NCI-H774 (cell line): Measurements from ENCODE around the gene KCNE1.
A peak's percentile ranks its signal among the peaks of the same experiment; 100 is the strongest.
"Not testable (repeated sequence)": the region's sequence is repeated elsewhere in the genome, so short reads cannot be mapped to it uniquely, and the experiment has no call there.

Source experiments
- DNase-seq: peaks from one replicate; lab custom pipeline; 2025; lab: John Stamatoyannopoulos, UW

Gene KCNE1

DNA sequence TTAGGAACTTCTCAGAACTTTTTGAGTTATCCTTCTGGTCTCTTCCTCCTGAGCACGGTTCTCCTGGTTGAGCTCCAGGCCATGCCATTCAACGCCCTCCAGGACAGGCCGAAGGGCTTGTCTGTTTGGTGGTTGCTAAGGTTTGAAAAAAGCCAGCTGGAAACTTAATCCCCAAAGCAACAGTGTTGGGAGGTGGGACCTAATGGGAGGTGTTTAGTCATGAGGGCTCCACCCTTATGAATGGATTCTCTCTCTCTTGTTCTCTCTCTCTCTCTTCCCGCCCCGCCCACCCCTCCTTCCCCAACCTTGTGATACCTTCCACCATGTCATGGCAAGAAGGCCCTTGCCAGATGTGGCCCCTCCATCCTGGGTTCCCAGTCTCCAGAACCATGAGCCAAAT is 829 bp downstream of the KCNE1 start:
- no peak for DNase-seq

DNA sequence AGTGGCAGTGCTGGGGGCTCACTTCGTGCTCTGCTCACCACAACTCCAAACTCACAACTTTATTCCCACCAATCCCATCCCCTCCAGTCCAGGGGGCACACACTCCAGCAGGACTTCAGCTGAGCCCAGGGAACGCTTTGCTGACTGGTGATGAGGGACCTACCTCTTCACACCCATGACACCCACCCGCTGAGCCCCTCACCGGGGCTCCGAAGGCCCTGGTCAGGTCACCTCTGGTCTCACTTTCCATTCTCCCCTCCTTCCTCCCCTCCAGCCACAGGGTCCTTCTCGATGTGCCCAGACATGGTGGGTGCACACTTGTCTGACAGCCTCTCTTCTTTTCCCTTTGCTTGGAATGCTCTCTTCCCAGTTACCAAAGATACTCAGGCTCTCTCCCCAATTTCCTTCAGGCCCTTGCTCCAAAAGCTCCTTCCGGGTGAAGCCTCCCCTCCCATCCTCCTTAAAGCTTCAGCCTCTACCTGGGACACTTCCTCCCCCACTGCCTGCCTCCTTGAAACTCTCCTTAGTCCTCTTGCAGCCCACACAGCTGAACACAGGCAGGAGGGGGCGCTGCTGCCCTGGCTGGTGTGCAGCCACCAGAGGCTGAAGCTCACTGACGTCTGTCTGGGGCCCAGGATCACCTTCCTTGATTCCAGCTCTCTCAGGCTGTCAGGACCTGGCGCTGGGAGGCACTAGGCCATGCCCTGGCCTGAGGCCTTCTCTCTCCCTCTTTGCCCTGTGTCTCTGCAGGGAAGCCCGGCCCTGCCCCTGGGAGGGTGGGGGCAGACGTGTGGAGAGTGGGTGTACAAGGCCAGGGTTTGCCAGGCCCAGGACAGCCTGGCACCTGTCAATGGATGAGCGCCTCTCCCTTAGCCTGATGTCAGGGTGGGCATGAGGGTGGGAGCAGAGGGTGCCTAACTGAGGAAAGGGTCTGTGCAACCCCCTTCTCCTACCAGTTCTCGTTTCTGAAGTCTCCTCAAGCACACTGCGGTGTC is 1.6 kb downstream of the KCNE1 start:
- peak; percentile 16 for DNase-seq

GRCh38 chr21:34509151-34509550 is 2.9 kb downstream of the KCNE1 start:
- no peak for DNase-seq

DNA sequence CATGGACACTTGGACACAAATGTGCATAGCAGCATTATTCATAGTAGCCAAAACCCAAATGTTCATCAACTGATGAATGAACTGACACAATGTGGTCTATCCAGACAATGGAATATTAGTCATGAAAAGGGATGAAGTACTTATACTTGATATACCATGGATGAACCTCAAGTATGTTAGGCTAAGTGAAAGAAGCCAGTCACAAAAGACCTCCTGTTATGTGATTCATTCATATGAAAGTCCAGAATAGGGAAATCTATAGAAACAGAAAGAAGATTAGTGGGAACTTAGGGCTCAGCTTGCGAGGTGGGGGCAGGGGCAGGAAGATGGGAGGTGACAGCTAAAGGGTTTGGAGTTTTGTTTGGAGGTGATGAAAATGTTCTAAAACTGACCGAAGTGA is 7.4 kb downstream of the KCNE1 start:
- no peak for DNase-seq

GRCh38 chr21:34502480-34503106 is 9.4 kb downstream of the KCNE1 start:
- no peak for DNase-seq

GRCh38 chr21:34501716-34502115 is 10.3 kb downstream of the KCNE1 start:
- DNase-seq: no peak

- DNase-seq: no peak
These were observed 11.8 kb downstream of the KCNE1 start for GRCh38 chr21:34500191-34500590.

- DNase-seq: no peak
These were observed 12.9 kb downstream of the KCNE1 start for GRCh38 chr21:34499116-34499515.

GRCh38 chr21:34498623-34499022 is 13.4 kb downstream of the KCNE1 start:
- no peak for DNase-seq

DNA sequence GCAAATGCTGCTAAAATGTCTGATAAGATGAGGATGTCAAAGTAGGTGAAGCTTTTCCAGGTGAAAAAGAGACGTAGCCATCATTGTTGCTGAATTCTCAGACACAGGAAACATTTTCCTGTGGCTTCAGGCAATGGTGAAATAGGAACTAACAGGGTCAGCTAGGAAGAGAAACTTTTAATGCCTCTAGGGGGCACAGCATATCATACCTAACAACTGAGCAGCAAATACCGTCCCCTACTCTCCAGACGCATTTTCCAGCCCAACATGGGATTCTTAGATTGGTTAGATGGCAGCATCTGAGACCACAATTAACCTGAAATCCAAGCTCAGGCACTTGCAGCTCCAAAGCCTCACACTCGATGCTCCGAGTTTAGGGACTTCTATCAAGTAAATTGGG is 28.2 kb downstream of the KCNE1 start:
- not testable (repeated sequence) for DNase-seq

DNA sequence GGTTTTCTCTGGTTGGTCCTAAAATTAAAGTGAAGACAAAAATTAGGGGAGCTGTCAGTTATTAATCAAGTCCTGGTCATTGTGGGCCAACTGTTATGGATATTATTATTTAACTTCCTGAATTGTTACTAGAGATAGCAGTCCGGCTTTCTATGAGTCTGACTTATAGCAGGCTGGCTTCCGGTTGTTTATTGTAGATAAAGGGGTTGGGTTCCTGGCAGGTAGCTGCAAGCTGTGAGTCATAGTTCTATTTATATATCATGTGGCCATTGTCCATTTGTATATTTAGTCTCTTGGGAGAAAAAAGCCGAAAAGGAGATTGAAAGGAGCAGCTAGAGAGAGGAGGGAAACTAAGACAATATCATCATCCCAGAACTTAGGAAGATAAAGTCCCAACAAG is 28.6 kb downstream of the KCNE1 start:
- not testable (repeated sequence) for DNase-seq

- not testable (repeated sequence) for DNase-seq
These were observed 44.7 kb downstream of the KCNE1 start for GRCh38 chr21:34467333-34467732.

DNA sequence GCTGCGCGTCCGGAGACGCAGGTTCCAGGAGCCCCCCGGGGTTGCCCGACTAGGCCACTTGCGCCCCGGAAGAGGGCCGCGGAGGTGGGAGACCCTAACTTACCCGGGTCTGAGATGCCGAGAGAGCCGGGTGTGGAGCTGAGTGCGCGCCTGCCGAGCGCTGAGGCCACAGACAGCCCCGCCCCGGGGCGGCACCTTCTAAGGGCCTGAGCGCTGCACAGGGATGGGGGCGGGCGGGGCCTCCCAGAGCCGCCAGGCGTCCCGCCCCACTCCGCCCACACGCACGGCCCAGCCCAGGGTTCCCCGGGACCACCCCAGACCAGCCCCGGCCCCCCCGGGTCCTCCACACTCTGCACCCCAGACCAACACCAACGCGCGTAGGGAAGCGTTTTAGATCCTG is 52.6 kb downstream of the KCNE1 start:
- DNase-seq: not testable (repeated sequence)

GRCh38 chr21:34458266-34458665 is 53.7 kb downstream of the KCNE1 start:
- not testable (repeated sequence) for DNase-seq

DNA sequence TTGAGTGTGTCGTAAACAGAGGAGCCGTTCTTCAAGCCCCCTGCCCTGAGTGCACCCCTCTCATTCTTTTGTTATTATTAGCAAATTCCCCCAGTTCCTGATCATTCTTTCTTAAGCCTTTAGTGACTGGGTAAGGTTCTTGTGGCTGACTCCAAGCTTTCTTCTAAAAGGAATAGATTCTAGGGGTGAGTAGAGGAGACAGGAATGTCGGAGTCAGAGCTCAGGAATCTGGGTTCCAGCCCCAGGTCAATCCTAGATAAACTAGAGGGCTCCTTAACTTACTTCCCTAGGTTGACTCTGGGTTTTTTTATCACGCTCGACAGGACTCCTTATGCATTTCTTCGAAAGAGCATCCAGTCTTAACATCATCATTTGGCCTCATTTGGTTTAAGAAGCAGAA is 55.8 kb downstream of the KCNE1 start:
- DNase-seq: not testable (repeated sequence)

- DNase-seq: not testable (repeated sequence)
These were observed 56.4 kb downstream of the KCNE1 start for GRCh38 chr21:34455628-34456027.

GRCh38 chr21:34447018-34447417 is 65.0 kb downstream of the KCNE1 start:
- not testable (repeated sequence) for DNase-seq

DNA sequence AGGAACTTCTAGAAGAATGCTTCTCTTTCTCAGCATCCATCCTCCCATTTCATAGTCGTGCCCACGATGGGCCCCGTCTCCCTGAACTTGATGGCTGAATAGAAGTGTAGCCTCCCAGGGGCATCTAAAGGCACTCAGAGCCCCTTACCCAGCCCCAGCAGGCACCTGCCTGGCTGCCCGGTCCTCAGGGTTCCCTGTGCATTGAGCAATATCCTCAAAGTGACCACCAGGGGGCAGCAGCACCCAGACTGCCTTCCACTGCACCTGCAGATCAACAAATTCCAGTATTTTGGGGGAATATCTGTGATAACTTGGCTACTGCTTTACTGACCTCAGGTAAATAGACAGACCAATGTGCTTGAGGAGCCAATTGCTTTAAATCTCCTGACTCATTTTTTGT is 68.5 kb downstream of the KCNE1 start:
- not testable (repeated sequence) for DNase-seq

GRCh38 chr21:34429710-34430109 is 82.3 kb downstream of the KCNE1 start:
- not testable (repeated sequence) for DNase-seq

DNA sequence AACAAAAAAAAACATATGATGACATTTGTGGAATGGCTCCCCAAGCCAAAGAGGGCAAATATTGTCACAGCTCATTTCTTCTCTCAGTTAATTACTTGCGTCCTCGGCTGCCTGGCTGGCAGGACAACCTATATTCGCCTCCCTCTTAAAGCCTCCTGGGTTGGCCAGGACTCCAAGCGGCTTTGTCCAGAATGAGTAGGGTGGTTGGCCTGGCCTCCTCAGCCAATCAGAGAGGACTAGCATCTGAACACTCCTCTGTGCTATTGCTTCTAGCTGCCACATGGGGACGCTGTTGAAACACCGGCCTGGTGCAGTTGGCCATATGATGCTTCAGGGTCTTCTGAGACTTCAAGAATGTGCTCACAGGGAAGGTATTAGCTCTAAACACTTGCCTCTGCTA is 83.6 kb downstream of the KCNE1 start:
- not testable (repeated sequence) for DNase-seq

DNA sequence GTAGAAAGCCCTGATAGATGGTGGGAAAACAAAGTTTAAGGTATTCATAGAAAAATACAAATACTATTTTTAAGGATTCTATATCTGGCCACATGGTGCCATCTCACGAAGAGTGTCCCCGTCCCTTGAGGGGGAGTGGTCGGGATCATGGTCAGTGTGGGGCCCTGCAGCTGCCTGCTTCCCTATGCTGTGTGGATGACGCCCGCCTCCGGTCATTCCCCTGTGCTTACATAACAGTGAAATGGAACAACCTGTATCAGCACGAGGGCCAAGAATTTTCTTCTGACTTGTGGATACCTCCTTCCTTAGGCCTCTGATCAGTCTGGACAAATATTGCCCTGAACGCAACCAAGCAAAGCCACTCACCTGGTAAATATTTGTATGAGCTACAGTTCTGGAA is 84.7 kb downstream of the KCNE1 start:
- not testable (repeated sequence) for DNase-seq

DNA sequence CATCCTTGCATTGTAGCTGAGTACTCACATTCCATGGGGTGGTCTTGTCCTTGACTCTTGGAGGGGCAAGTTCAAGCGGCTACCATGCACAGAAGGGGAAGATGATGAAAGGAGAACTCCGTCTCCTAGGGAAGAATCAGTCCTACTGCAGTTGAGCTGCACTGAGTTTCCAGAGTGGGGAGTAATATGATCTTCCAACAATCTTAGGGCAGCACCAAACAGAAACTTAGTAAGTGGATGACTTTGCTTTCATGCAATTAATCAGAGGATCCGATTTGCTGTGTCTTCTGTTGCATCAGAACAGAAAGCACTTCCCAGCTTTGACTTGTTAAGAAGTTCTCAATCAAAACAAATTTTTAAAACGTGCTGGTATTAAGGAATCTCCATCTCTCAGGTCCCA is 88.2 kb downstream of the KCNE1 start, which contains the start of gene SMIM34:
Gene SMIM34 (minus strand): TSS at position 147 of the 400 bp plus-strand sequence. CDS start 112 bp downstream, at position 35.
- DNase-seq: not testable (repeated sequence)
